Measurements from ENCODE around the gene ARHGAP8. TPM values are rescaled to one million over a fixed set of nuclear protein-coding genes. Genes with fewer than 3 reads are reported as not detected.

Gene ARHGAP8
- total and polyA plus RNA-seq, 10 of the 15 experiments (the other 5 are each of a cell fraction or from before 2014, with no cell fraction given) = 0.33 TPM; not detected in 9

- intact Hi-C loops (cut with micrococcal nuclease; ENCODE audit: unreplicated experiment) (no loop called here), in situ Hi-C loops (cut with MboI) (no loop called here)
- Histone ChIP-seq H3K4me3 (no peak overlapping the region), H3K4me2 (ENCODE audit: control insufficient read depth, insufficient read depth) (no peak overlapping the region), H3K27ac (ENCODE audit: control insufficient read depth, insufficient read depth) (no peak overlapping the region), H3K27me3 (replicated peaks in 1 of 2; ENCODE audit: control insufficient read depth in 2 of 2, insufficient read depth in 2 of 2, low read length in 1 of 2) (no peaks in the 10 kb centered on the region), H3K79me2 (ENCODE audit: control insufficient read depth, insufficient read depth, low read length) (no peaks in the 10 kb centered on the region), H3K36me3 (ENCODE audit: control insufficient read depth in 2 of 2, insufficient read depth in 2 of 2, low read length in 1 of 2) (no peaks in the 10 kb centered on the region), H2AFZ (ENCODE audit: control insufficient read depth, low read depth, low read length) (no peak overlapping the region), H4K20me1 (ENCODE audit: control insufficient read depth, insufficient read depth) (no peaks in the 10 kb centered on the region), H3K4me1 (ENCODE audit: control insufficient read depth, insufficient read depth, low read length) (no peaks in the 10 kb centered on the region), H3K9ac (ENCODE audit: control insufficient read depth, insufficient read depth, low read length) (no peak overlapping the region), H3K9me3 (replicated peaks; ENCODE audit: control insufficient read depth, insufficient read depth, low read length) (no peaks in the 10 kb centered on the region)
- no peak for TF ChIP-seq ZNF384 (IDR thresholded peaks at IDR 0.05; ENCODE audit: borderline replicate concordance, low read depth, low read length)
- no peak for TF ChIP-seq ASH2L (IDR thresholded peaks at IDR 0.05; ENCODE audit: borderline replicate concordance, low read depth)
- TF ChIP-seq TBL1XR1 (IDR thresholded peaks at IDR 0.05; ENCODE audit: low read depth, low read length) = no peak
- TF ChIP-seq NFXL1 (IDR thresholded peaks at IDR 0.05; ENCODE audit: borderline replicate concordance) = no peak
- no peak for TF ChIP-seq CBX5 (IDR thresholded peaks at IDR 0.05; ENCODE audit: low read depth)
- TF ChIP-seq NRF1 (conservative IDR thresholded peaks at IDR 0.05; ENCODE audit: low read depth, low read length) = no peak
- TF ChIP-seq, protein P1, sequence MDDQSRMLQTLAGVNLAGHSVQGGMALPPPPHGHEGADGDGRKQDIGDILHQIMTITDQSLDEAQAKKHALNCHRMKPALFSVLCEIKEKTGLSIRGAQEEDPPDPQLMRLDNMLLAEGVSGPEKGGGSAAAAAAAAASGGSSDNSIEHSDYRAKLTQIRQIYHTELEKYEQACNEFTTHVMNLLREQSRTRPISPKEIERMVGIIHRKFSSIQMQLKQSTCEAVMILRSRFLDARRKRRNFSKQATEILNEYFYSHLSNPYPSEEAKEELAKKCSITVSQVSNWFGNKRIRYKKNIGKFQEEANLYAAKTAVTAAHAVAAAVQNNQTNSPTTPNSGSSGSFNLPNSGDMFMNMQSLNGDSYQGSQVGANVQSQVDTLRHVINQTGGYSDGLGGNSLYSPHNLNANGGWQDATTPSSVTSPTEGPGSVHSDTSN (IDR thresholded peaks at IDR 0.05; ENCODE audit: insufficient replicate concordance, low read depth, low read length) = no peak
- TF ChIP-seq CTCF (IDR thresholded peaks at IDR 0.05 in 2 of 3, conservative IDR thresholded peaks at IDR 0.05 in 1 of 3; ENCODE audit: control insufficient read depth in 2 of 3, extremely low read depth in 1 of 3, insufficient read depth in 1 of 3, low read depth in 3 of 3, low read length in 3 of 3) = no peak
- no peak for TF ChIP-seq SIN3A (IDR thresholded peaks at IDR 0.05; ENCODE audit: low read depth, low read length)
- TF ChIP-seq TARDBP (IDR thresholded peaks at IDR 0.05; ENCODE audit: borderline replicate concordance) = no peak
- TF ChIP-seq TAF1 (IDR thresholded peaks at IDR 0.05; ENCODE audit: borderline replicate concordance, low read depth, low read length) = no peak
- TF ChIP-seq SMAD1 (IDR thresholded peaks at IDR 0.05; ENCODE audit: low read depth, partially characterized antibody) = no peak
- no peak for TF ChIP-seq GABPA (IDR thresholded peaks at IDR 0.05; ENCODE audit: low read depth)
- TF ChIP-seq ZNF592 (IDR thresholded peaks at IDR 0.05) = no peak
- CTCF ChIA-PET = no interaction called here
- WGBS (ENCODE audit: insufficient coverage, insufficient replicate concordance, low lambda C conversion rate, missing lambda C conversion rate) = 51% methylated on average over 6 of the region's 6 CpGs
- SMC1A ChIA-PET (ENCODE audit: uncharacterized antibody, unreplicated experiment) = no interaction called here
- no TSS peak for BruUV-seq (replicated peaks)
- DNase-seq (ENCODE audit: low read depth, low spot score) (no peak), ATAC-seq (no peak), FAIRE-seq (no peak)
- POLR2A ChIA-PET = no interaction called here
- RAD21 ChIA-PET (ENCODE audit: unreplicated experiment) = no interaction called here
Measured at GRCh38 chr22:44860311-44860710, 107.9 kb downstream of the ARHGAP8 start.

Data from GM12878 (cell line).